ENCODE data around the gene AMIGO1. TPM values are rescaled to one million over a fixed set of nuclear protein-coding genes. Genes with fewer than 3 reads are reported as not detected.

The AMIGO1 gene
- total RNA-seq, 2 donors from 2014 or later: 11.0 to 15.1 TPM

- no peak overlapping the region for H3K27ac ChIP-seq
- peaks cover 0 to 11% of the 10 kb centered on the region in 2 donors for H3K4me1 ChIP-seq
- DNase-seq (ENCODE audit: low spot score): no peak
- no peak overlapping the region for H3K4me3 ChIP-seq
- no peaks in the 10 kb centered on the region for H3K9me3 ChIP-seq
- TF ChIP-seq CTCF (IDR thresholded peaks at IDR 0.05): no peak
- no peaks in the 10 kb centered on the region for H3K27me3 ChIP-seq
- H3K36me3 ChIP-seq: no peaks in the 10 kb centered on the region
Measured at GRCh38 chr1:109472779-109473178, 36.7 kb downstream of the AMIGO1 start.

GRCh38 chr1:109470245-109470644 lies 39.3 kb downstream of the AMIGO1 start:
- no peaks in the 10 kb centered on the region for H3K27me3 ChIP-seq
- H3K9me3 ChIP-seq: no peaks in the 10 kb centered on the region
- no peak overlapping the region for H3K27ac ChIP-seq
- peaks cover 0 to 25% of the 10 kb centered on the region in 2 donors for H3K4me1 ChIP-seq
- no peak overlapping the region for H3K4me3 ChIP-seq
- TF ChIP-seq CTCF (IDR thresholded peaks at IDR 0.05): no peak
- DNase-seq (ENCODE audit: low spot score): no peak
- H3K36me3 ChIP-seq: no peaks in the 10 kb centered on the region

- H3K4me3 ChIP-seq: no peak overlapping the region
- no peaks in the 10 kb centered on the region for H3K27me3 ChIP-seq
- peaks cover 0 to 17% of the 10 kb centered on the region in 2 donors for H3K4me1 ChIP-seq
- DNase-seq (ENCODE audit: low spot score): no peak
- H3K9me3 ChIP-seq: no peaks in the 10 kb centered on the region
- TF ChIP-seq CTCF (IDR thresholded peaks at IDR 0.05): no peak
- no peak overlapping the region for H3K27ac ChIP-seq
- H3K36me3 ChIP-seq: no peaks in the 10 kb centered on the region
Measured at GRCh38 chr1:109468903-109469302, 40.6 kb downstream of the AMIGO1 start.

- H3K4me3 ChIP-seq: no peak overlapping the region
- H3K4me1 ChIP-seq: peaks cover 0 to 17% of the 10 kb centered on the region in 2 donors
- no peak overlapping the region for H3K27ac ChIP-seq
- no peak for TF ChIP-seq CTCF (IDR thresholded peaks at IDR 0.05)
- H3K27me3 ChIP-seq: no peaks in the 10 kb centered on the region
- H3K36me3 ChIP-seq: no peaks in the 10 kb centered on the region
- no peaks in the 10 kb centered on the region for H3K9me3 ChIP-seq
- DNase-seq (ENCODE audit: low spot score): no peak
Measured at GRCh38 chr1:109468061-109468460, 41.5 kb downstream of the AMIGO1 start.

- TF ChIP-seq CTCF (IDR thresholded peaks at IDR 0.05): no peak
- Histone ChIP-seq H3K27ac (peak overlapping the region; percentile 80 to 84), H3K9me3 (no peaks in the 10 kb centered on the region), H3K4me1 (peaks cover 0 to 17% of the 10 kb centered on the region in 2 donors), H3K4me3 (peak overlapping the region; percentile 61 to 69), H3K36me3 (no peaks in the 10 kb centered on the region), H3K27me3 (no peaks in the 10 kb centered on the region)
- no peak for DNase-seq (ENCODE audit: low spot score)
Measured at GRCh38 chr1:109467301-109467777, 42.2 kb downstream of the AMIGO1 start.
